Measurements from ENCODE around the gene SLC6A6.

SLC6A6 gene

DNA sequence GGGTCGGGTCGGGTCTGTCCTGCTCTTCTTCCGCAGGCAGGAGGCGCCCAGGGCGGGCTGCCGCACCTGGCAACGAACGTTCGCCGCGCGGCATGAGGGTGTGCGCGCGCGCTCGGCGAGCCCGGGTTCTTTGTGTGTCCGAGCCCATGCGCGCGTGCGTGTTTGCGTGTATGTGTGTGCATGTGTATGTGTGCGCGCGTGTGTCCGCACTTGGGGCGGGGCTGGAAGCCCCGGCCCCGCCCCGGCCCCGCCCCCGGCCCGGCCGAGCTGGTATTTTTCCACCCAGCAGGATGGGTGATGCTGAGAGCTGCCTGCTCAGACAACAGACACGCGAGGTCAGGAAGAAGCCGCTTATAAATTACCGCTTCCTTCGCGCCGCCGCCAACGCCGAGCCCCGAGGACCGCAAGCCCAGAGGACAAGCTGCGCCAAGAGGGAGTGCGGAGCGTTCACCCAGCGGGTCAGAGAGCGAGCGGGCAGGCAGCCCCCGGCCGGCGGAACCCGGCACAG lies at the start of gene SLC6A6:
Gene SLC6A6 (plus strand): TSS at position 303 of the 508 bp plus-strand sequence. CDS start 41,029 bp downstream, outside the sequence.
- DNase-seq, result peak; percentile 86 to 96

DNA sequence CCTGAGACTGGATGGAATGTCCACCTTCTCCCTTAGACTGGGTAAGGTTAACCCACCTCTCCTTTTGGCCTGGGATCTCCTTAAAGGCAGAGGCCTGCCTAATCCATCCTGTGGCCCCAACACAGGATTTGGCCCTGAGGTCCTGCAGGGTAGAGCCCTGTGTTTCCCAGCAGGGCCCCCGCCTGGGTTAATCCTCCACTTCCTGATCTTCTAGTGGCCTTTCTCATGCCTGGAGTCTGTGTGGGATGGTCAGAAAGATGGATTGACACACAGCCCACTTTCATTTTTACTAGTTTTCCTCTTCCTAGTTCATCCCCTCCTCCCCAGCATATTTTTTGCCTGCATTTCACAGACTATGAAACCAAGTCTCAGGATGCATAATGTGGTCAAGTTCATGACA lies 48.9 kb upstream of the SLC6A6 start:
- no peak for DNase-seq

DNA sequence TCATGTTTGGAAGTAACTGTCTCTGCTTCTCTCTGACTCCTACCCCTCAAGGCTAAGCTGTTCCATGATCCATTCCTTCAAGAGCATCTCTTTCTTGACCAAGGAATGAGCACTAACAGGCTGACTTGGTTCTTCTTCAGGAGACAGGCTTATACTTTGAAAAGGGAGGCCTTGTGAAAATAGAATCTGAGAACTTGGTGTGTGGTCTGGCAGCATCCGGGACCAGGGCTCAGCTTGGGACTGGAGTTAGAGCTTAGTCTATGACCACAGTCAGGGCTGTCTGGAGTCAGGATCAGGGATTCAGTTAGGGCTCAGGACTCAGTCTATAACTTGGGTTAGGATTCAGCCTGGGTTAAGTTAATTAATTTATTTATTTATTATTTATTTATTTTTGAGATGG lies 44.9 kb upstream of the SLC6A6 start:
- no peak for DNase-seq

DNA sequence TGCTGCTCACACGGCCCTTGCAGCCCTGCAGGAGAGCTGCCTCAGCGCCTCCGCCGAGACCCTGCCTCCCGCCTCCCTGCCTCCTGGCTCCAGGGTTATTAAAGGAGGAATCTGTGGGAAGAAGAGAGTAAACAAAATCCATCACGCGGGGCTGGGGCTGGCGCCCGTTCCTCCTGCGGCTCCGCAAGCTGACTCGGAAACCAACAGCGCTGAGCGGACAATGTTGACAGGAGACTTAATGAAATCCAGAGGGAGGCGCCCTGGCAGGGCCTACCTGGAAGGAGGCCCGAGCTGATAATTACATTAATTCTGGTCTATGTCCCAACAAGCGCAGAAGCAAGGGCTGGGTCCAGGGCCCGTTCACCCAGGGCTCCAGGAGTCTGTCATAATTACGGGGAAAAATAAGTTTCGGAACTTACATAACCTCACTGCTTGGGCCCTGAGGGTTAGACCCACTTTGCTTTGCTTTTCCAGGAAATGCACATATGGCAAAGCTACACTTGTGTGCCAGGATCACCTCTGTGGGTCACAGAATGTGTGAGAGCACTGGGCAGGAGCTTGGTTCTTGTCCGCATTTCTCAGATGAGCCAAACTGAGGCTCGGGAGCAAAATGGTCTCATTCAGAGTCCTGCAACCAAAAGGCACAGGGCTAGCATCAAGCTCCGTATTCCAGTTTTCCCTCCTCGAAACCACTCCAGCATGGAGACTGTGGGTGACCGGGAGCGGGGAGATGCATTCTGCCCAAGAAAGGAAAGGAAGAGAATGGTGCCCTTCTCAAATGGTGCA lies 43.8 kb upstream of the SLC6A6 start:
- no peak for DNase-seq

DNA sequence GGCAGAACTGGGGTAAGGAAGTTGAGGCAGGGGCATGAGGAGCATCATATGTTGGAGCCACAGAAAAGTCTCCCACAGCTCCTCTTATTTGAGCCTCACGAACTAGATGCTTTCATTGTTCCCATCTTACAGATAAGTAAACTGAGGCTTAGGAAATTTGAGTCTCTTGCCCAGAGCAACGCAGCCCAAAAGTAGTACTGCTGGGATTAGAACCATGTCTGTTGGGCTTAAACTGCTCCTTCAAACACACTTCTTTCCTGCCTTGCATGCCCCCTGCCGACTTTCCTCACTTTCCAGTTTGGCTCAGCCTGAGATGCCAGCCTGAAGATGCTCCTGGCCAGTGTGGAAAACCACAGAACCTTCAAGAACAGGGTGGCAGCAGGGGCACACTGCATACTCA lies 43.1 kb upstream of the SLC6A6 start:
- no peak for DNase-seq

DNA sequence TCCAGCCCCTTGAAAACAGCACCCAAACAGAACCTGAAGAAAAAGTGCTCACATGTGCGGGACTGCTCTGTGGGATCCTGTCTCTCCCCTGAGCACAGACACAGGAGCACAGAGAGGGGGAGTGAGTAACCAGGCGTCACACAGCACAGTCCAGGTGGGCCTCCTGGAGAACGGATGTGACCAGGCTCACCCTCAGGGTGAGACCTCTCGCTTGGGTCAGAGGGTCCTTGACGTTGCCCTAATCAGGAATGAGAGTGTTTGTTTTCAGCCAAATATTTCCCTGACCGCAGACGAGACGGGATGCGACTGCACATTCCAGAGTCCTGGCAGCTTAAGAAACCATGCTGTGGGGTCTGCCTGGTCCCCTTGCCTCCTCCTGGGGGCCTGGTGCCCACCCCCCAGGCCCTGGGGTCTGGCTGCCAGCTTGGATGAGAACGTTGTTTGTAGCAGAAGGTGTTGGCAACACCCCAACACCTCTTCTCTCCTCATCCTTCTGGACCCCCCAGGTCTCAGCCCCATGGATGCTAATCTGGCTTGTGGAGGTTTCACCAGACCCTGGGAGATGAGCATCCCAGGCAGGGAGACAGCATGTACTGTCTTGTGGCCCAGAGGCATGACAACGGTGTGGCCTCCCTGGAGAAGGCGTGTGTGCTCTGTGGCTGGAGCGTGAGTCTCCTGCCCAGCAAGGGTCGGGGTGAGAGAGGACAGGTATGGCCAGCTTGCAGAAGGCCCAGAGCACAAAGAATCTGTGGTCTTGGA lies 42.1 kb upstream of the SLC6A6 start:
- DNase-seq, result no peak

DNA sequence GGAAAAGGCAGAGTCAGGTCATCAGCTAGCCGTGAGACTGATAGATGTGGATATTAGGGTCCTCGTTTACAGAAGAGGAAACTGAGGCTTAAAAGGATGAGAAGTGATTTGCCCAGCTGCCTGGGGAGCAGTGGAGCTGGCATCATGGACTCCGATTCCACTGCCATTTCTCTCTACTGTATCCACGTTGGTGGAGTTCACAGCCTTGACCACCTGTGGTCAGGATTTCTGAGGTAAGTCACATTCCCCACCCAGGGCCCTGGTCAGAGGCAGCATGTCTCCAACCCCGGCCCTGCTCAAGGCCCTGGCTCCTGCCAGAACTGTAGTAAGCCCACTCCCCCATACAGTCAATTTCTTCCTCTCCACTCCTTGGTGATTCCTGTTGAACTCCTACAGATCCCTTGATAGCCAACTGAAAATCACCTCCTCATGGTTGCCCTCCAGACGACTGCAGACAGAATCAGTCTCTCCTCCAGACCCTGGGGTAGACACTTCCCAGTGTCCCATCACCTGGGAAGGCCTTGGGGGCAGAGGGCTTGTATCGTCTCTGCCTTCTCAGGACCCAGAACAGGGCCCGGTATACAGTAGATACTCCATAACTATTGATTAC lies 41.2 kb upstream of the SLC6A6 start:
- DNase-seq, result no peak

DNA sequence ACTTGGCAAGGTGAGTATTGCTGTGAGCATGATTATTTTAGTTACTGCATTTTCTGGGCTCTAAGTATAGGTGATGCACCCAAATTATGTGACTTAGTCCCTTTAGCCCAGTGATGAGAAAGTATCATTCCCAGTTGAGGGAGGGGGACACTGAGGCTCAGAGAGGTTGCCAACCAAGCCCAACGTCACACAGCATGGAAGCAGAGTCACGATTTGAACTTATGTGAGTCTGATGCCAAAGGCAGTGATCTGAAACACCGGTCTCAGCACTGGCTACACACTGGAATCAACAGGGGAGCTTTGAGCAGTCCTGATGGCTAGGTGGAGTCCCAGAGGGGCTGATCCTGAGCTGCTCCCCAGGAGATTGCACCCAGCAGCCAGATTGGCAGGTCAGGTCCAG lies 39.5 kb upstream of the SLC6A6 start:
- no peak for DNase-seq

DNA sequence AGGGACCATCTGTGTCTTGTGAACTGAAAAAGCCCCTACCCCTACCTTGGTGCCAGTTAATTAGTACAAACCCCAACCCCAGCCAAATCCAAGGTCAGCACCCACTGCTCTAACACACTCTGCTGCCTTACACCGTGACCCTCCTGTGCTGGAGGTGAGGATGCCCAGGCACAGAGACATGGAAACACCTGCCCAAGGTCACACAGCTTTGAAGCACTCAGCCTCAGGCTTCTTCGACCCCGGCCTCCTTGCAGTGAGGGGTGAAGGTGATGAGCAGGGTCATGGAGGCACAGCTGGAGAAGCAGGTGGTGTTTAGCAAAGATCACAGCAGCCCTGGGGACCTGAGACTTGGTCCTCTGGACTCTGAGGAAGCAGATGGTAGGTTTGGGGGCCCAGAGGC lies 39.0 kb upstream of the SLC6A6 start:
- no peak for DNase-seq

DNA sequence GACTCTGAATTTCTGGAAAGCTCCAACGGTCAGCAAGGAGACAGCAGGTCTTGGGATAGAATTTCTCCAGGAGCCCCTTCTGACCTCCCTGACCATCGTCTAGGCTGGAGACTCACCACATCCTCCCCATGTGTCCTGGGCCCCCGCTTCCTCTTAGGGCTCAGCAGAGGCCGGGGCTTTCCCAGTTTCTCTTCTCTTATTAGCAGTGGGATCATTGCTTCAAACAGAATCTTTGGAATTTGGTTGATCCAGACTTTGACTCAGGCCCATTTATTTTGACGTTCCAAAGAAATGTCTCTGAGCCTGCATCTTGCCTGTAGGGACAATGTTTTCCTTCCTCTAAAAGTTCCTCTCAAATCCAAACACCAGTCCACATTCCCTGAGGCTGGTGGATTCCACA lies 38.4 kb upstream of the SLC6A6 start:
- no peak for DNase-seq

DNA sequence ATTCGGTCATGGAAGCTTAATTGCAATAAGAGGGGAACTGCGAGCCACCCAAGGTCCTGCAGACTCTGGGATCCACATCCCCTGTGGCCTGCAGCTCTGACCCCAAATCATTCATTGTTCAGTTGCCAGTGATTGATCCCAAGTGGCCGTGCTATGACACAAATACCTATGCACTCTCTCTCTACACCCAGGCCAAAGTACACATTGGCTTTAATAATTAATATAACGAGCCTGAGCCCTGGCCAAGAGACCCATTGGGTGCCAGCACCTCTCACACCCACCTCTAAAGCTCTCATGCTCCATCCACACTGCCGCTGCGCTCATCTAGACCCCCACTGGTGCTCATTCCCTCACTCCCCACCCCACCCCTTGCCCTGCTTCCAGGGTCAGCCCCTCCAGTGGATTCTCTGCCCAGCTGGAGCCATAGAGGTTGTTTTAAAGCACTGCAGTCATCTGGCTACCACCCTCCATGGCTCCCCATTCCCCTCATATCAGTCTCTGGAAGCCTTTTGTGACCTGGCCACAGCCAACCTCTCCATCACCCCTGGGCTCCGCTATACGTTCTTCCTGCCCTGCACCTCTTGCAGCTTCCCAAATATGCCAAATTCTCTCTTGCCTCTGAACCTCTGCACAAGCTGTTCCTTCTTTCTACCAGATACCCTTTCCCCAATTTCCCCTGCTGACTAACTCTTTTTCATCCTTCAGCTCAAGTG lies 37.7 kb upstream of the SLC6A6 start:
- DNase-seq, result no peak

DNA sequence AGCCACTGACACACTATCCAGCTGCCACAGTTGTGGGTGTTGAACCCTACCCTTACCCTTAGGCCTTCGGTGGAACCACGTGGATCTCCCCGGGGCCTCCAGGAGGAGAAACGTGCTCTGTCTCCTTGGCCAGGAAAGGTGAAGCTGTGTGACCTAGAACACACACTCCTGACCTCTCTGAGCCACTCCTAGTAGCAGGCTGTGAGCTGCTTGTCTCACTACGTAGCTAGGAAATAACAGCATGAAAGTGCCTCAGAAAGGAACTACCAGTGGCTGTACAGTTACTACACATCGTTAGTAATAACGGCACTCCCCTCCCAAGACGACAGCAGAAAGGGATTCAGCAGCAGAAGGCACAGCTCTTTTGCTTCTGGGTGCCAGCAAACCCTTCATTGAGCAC lies 36.2 kb upstream of the SLC6A6 start:
- no peak for DNase-seq

DNA sequence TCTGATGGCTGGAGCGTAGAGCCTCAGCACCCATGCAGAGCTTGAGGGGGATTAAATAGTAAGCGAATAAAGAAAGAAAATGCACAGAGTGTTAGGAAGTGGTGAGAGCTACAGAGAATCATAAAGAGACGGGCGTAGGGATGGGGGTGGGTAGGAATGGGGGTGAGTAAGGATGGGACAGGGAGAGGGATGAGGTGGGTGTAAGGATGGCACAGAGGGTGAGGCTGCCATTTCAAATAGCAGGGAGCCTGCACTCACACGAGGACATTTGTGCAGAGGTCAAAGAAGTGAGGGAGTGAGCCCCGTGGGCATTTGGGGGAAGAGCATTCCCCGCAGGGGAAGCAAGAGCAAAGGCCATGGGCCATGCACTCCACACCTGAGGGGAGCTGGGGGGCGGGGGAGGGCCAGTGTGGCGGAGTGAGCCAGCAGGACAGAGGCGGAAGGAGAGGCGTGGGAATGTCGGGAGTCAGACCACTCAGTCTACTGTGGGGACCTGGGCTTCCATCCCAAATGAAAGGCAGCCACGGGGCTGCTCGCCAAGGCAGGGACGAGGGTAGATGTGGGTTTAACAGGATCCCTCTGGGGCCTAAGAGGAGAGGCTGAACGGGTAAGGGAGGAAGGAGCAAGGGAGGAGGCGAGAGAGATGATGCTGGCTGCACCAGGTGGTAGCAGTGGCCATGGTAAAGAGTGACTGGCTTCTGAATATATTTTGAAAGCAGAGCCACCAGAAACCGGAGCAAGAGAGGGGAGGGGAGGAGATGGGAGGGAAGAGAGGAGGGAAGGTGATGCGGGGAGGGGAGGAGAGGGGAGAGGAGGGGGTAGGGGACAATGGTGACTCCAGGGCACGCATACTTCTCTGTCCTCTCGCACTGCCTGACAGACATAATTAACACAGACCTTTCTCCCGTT lies 35.2 kb upstream of the SLC6A6 start:
- DNase-seq, result no peak

DNA sequence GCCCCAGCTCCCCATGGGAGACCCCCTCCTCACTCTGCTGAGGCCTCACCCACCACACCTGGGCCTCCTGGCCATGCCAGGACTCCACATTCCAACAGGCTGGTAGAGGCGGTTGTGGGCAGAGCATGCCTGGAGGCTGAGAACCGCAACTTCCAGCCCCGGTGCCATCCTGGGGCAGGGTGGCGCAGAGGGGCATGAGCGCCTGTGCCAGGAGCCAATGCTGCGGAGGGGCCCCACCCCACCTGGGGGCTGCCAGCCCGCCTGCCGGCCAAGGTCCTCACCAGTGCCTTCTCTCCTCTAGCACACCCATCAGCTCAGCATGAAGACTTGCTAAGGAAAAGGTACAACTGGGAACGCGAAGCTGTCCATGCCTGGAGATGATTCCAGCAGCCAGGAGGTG lies 34.3 kb upstream of the SLC6A6 start:
- DNase-seq, result no peak

DNA sequence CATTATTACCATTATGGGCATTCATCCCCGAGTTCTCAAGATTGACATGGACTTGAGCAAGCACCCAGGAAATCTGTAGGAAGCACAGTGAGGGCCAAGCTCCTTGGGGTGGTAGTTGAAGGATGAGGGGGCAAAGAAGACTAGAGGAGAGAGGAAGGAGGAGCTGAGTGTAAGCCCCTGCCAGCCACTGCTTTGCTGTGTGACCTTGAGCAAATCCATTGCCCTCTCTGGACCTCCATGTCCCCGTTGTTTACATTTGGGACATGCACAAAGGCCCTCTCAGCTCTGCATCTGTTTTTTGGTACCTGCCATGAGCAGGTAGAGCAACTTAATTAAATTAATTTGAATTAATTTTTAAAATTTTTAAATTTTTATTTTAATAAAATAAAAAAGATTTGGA lies 33.5 kb upstream of the SLC6A6 start:
- no peak for DNase-seq

DNA sequence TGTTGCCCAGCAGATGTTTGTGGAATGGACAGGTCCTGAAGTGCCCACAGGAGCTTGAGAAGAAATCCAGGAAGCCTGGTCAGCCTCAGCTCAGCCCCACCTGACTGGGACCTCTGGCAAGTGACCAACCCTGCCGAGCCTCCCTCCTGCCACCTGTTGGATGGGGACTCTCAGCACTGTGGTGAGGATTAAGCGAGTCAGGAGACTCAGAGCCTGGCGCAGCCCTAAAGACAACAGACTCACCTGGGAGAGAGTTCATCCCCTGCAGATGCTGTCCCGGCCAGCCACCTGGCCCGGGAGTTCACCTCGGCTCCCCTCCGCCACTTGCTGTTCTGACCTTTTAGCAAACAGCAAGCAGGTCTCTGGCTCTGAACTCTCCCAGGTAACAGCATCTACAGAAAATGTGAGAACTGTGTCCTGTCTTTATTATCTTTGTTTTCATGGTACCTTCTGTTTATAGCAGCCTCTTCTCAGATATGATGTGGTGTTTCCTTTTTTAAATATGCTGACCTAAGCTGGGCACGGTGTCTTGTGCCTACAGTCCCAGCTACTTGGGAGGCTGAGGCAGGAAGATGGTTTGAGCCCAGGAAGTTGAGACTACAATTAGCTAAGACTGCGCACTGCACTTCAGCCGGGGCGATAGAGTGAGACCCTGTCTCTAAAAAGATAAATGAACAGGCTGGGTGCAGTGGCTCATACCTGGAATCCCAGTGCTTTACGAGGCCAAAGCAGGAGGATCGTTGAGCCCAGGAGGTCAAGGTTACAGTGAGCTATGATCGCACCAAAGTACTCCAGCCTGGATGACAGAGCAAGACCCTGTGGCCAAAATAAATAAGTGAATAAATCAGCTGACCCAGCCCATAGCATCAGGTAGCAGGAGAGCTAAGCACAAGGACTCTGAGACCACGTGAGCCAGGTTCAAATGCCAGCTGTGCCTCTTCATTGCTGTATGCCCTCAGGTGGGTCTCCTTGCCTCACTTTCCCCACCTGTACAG lies 32.4 kb upstream of the SLC6A6 start:
- peak in 1 of 2 experiments; percentile 6 for DNase-seq

DNA sequence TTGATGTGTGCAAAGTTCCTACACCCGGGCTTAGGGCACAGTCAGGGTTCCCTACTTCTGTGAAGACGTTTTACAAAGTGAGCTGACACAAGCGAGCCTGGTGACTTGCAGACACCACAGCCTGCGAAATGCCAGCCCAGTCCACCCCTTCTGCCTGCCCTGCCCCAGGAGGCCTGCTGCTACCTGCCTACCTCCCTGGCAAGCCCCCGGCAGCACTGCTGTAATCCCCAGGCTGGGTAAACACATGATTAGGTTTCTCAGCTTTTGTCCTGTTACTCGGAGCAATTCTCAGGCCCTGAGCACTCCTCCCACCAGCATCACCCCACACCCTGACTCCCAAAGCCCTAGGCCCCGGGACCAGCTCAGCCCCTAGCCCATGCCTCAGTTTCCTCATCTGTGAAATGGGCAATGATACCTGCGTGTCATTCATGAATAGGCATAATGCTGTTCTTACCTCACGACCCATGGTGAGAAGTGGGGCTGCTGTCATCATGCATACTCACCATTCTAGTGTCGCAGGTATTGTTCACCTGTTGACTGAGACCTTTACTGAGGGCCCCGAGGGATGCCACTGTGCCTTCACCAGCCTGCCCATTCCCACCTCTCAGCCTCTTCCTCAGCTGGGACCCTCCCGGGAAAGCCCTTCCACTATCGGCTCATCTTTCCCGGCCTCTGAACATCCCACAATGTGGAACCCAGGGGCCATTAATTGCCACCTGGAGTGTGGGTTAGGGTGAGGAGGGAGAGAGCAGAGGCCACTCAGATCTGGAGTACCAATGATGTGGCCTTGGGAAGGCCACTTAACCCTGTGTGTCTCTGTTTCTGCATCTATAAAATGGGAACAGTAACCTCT lies 31.5 kb upstream of the SLC6A6 start:
- no peak for DNase-seq

DNA sequence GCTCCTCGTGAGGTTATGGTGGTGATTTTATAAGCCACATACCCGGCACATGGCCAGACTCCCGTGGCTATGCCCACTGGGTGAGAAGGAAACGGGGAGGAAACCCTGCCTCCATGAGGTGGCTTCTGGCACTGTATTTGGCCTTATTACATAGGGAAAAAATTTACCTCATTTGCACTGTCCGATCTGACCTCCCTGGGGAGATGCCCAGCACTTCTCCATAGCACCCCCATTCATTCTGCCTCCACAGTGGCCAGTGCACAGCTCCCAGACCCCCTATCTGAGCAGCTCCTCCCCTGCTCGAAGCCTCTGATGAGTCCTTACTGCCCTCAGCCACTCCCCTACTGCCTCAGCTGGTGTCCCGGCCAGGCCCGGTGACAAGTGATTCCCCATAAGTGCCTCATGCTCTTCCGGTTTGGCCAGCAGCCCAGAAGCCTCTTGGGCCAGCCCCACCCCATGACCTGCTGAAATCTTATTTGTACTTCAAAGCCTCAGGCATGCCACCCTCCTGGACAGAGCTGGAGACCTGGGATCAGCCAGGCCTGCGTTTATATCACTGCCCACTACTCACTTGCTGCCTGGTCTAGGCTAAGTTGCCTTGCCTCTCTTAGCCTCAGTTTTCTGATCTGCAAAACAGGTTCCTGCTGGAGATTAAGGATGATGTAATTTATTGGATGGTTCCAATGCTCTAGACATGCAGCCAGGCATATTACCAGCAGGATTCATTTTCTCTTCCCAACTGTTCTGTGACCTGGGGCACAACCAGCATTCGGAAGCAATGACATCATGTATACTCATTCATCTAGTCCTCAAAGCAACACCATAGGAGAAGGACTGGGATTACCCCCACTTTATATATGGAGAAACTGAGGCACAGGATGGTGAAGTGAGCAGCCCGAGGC lies 30.6 kb upstream of the SLC6A6 start:
- DNase-seq, result peak; percentile 54 to 78

DNA sequence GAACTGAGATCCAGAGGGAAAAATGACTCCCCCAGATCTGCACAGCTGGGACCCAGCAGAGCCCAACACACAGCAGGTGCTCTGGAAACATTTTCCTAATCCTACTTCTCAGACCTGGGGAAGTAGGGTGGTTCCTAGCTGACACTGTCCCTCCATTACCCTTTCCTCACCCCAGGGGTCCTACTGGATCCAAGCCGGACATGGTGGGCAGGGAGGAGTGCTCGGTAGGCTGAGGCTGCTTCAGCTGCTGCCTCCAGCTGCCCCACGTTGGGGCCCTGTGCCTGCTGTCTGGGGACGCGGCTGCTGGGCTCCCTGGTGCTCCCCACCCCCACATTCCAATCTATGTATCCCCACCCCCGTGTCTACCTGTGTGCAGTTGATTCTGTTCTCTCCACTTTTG lies 29.8 kb upstream of the SLC6A6 start:
- DNase-seq, result no peak
